ENCODE results near the gene TXNDC2.
"Not testable (repeated sequence)": the region's sequence is repeated elsewhere in the genome, so short reads cannot be mapped to it uniquely, and the experiment has no call there.

The TXNDC2 gene

DNA sequence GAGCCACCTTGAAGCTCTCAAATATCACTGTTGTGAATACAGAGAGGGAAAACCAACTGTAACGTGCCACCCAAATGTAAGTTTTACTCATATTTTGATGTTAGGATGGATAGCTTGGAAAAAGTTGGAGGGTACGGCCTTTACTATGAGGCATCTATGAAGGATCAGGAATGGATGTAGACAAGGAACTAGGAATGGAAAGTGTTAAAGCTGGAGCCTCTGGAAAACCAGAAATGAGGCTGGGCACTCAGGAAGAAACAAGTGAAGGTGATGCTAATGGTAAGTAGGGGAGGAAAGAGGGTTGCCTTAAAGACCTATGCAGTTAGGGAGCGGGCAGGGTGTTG is 204 bp downstream of the TXNDC2 start:
- no peak for DNase-seq

DNA sequence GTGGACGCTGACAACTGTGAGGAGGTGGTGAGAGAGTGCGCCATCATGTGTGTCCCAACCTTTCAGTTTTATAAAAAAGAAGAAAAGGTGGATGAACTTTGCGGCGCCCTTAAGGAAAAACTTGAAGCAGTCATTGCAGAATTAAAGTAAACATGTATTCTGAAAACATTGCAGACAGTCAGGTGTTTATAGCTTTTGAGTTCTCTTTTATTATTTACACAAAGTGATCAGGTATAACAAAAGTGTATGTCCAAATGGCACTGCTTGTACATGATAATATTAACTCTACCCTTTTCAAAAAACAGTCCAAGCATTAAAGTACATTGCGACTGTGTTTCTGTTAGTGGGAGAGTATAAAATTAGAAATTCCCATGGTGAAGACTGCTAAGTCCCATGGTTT is 2.2 kb downstream of the TXNDC2 start:
- no peak for DNase-seq

DNA sequence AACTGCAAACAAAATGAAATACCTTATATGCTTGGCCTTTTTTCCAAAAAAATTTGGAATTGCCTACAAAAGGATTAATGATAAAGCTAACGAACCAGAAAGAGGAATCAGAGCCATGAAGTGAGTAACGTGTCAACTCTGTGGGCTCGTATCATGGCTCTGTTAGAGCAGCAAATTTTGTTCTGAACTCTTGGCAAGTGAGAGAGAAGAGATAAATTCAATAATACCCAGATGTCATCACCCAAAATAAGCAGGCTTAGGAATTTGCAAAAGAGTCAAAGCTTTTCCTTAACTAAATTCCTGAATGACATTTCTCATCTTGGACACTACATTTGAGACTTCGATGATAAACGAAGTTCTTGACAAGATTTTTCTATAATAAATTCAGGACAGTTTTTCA is 4.4 kb downstream of the TXNDC2 start:
- DNase-seq, result no peak

DNA sequence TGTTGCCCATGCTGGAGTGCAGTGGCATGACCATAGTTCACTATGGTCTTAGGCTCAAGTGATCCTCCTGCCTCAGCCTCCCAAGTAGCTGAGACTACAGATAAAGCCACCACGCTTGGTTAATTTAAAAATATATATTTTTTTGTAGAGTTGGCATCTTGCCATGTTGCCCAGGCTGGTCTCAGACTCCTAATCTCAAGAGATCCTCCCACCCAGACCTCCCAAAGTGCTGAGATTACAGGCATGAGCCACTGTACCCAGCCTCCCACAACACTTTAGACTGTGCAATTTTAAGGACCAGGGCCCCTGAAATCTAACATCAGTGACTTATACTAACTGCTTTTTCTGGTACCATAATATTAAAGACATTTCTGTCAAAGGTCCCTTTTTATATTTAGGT is 5.2 kb downstream of the TXNDC2 start:
- peak; percentile 62 for DNase-seq

DNA sequence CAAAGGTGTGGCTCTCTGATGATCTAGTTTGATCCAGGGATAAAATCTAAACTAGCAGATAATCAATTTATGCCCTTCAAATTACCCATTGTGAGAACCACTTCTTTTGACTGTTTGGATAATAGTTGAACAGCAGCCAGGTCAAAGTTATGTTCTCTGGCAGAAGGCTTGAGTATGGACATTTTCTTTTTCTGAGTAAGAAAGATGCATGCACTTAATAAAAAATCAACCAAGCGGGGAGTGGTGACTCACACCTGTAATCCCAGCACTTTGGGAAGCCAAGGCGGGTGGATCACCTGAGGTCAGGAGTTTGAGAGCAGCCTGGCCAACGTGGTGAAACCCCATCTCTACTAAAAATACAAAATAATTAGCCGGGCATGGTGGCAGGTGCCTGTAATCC is 5.7 kb downstream of the TXNDC2 start:
- not testable (repeated sequence) for DNase-seq

DNA sequence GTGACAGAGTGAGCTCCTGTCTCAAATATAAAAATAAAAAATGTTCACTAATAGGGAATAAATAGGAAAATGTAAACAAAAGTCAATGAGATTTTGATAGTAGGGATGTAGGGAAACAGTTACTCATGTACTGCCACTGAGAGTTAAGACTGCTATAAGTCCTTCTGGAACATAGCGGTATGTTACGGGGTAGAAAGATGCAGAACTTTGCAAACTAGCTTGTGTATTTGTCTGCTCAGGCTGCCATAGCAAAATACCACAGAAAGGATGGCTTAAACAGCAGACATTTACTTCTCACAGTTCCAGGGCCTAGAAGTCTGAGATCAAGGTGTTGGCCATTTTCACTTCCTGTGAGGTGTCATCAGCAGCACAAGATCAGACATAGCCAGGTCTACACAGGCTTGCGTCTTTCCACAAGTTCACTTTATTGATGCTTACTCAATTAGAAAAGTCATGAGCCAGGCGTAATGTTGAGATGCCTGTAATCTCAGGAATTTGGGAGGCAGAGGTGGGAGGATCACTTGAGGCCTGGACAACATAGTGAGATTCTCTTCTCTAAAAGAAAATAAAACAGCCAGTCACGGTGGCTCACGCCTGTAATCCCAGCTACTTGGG is 8.8 kb downstream of the TXNDC2 start:
- DNase-seq, result no peak

DNA sequence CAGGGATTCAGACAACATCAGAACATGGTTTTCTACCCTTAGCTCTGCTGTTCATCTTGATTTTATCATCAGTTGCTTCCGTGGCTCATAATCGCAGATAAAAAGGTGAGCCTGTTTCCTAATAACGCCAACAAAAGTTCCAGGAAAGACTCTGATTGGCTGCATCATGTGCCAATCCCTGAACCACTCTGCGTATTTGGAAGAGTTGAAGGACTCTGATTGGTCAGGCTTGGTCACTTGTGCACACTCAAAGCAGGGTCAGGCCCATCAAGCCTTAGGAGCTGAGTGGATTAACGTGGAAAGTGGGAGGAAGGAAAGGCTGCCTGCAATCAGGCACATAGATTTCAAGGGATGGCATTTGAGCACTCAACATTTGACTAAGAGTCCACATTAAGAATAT is 11.4 kb downstream of the TXNDC2 start:
- no peak for DNase-seq

DNA sequence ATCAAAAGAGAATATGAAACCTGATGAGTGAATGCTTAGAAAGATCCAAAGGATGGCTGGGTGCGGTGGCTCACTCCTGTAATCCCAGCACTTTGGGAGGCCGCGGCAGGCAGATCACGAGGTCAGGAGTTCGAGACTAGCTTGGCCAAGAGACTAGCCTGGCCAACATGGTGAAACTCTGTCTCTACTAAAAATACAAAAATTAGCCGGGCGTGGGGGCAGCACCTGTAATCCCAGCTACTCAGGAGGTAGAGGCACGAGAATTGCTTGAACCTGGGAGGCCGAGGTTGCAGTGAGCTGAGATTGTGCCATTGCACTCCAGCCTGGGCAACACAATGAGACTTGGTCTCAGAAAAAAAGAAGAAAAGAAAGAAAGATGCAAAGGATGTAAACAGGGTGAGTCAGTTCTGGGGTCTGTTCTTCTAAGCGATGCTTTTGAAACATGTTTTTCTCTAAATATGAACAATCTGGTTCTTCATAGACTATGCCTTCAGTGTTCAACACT is 12.1 kb downstream of the TXNDC2 start:
- DNase-seq, result not testable (repeated sequence)

DNA sequence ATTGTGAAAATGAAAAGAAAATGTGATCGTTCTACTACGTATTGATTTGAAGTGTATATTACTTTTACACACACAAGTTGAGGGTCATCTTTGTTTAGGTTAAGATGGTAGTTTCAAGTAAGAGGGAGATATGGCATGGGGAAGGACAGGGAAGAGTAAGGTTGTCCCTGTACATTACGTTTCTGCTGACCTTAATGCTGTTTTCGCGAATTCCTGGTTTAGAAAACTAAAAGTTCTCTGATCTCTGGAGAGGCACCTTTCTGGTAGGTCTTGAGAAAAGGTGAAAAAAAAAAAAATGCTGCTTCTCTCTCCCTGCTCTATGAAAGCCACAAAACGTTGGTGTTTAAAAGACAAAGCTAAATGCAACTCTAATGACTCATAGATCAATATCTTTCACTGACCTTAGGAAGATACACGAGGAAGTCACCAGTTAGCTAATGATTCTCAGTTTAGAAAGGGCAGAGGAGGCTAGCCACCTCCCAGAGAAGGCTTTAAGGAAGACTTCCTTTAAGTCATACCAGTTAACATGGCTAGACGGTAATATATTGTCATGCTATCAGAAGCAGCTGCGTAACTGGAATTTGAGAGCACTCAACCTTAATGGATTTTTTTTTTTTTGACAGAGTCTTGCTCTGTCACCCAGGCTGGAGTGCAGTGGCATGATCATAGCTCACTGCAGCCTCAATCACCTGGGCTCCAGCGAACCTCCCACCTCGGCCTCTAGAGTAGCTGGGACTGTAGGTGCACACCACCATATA is 13.2 kb downstream of the TXNDC2 start:
- peak; percentile 97 for DNase-seq

DNA sequence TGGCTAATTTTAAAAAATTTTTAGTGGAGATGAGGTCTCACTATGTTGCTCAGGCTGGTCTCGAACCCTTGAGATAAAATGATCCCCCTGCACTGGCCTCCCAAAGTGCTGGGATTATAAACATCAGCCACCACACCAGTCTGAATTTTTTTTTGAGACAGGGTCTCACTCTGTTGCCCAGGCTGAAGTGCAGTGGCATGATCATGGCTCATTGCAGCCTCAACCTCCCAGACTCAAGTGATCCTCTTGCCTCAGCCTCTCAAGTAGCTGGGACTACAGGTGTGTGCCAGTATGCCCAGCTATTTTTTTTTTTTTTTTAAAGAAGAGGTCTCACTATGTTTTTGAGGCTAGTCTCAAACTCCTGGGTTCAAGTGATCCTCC is 13.8 kb downstream of the TXNDC2 start:
- not testable (repeated sequence) for DNase-seq

DNA sequence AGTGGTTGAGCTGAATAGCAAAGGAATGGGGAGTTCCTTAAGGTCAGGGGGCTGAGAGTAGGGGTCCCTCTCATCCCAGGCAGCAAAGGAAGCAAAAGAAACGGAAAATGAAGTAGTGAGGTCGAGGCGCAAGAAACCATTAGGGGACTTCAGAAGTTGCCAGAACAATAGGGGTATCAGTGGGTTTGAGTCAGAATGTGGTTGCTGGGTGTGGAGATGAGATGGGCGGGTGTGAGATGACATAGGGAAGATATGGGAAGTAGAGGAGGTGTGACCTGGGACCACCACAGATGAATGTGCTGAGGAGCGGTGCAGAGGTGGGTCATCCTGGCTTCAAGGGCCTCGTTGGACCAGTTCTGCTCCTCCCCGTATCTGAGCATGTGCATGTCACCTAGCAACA is 14.9 kb downstream of the TXNDC2 start:
- DNase-seq, result no peak

DNA sequence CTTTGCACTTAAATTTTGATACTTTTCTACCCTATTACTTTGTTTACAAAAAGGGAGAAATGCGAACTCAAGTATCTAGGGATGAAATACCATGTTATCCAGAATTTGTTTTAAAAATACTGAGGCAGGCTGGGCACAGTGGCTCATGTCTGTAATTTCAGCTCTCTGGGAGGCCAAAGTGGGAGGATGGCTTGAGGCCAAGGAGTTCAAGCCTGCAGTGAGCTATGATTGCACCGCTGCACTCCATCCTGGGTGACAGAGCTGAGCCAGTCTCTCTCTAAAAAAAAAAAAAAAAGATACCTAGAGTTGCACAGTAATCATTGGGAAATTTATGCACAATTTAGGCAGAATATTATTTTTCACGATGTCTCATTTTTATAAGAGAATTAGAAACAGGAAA is 15.6 kb downstream of the TXNDC2 start:
- no peak for DNase-seq

DNA sequence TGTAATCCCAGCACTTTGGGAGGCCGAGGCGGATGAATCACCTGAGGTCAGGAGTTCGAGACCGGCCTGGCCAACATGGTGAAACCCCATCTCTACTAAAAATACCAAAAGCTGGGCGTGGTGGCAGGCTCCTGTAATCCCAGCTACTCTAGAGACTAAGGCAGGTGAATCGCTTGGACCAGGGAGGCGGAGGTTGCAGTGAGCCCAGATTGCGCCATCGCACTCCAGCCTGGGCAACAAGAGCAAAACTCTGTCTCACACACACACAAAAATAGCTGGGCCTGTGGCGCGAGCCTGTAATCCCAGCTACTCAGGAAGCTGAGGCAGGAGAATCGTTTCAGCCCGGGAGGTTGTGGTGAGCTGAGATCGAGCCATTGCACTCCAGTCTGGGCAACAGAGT is 16.5 kb downstream of the TXNDC2 start:
- not testable (repeated sequence) for DNase-seq

DNA sequence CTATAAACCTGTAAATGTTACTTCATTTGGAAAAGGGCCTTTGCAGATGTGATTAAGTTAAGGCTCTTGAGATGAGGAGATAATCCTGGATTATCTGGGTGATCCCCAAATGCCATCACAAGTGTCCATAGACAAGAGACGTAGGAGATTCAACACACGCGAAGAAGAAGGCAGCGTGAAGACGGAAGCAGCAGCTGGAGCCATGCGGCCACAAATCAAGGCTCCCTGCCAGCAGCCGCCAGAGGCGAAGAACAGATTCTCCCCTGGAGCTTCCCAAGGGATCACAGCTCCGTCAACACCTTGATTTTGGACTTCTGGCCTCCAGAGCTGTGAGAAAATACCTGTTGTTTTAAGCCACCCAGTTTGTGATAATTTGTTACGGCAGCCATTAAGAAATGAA is 17.1 kb downstream of the TXNDC2 start:
- no peak for DNase-seq

DNA sequence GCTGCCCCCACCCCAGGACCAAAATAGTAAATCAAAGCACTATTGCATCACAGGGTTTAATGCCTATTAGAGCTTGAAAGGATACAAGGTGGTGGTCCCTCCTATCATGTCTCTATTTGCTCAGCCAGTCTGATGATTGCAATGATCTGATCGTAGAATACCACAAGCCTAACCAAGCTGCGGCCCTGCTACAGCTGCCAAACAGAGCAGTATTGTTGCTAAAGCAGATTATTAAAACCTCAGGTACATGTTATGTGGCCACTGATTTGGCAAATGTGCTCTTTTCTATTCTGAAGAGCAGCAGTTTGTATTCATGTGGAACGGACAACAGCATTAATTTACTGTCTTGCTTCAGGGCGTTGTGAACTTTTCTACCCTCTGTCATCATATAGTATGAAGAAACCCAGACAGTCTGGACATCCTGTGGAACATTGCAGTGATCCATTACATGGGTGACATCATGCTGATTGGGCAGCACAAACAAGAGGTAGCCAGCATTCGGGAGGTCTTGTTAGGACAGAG is 19.7 kb downstream of the TXNDC2 start:
- DNase-seq, result no peak

DNA sequence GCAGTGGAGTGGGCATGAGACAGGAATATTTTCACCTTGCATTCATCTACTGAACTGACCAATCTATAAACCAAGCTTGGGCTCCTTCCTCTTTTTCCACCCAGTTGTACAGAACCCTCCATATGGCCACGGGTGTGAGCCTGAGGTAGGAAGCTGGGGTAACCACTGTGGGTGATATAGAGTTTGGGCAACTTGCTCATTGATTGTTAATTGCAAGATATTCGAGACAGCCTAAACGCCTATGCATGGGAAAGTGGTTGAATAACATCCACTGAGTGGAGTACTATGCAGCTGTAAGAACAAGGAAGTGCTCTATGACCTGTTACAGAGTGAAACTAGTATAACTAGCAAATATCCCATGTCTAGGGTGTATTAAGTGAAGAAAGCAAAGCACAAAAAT is 20.7 kb downstream of the TXNDC2 start:
- peak; percentile 77 for DNase-seq

DNA sequence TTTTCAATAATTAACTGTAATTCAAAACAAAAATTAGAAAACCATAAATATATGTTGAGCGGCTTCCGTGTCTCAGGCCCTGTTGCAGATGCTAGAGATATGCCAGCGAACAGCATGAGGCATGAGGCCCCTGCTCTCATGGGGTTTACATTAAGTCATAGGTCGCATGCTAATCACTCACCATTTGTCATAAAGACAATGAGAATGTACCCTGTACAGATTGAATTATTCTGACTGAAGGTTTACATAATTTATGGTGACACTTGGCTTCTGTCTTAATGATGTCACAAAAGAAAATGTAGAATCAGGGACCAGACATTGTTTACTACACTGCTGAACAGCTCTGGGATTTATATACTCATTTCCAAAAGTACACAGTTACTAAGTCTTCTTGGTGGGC is 22.1 kb downstream of the TXNDC2 start:
- DNase-seq, result no peak

DNA sequence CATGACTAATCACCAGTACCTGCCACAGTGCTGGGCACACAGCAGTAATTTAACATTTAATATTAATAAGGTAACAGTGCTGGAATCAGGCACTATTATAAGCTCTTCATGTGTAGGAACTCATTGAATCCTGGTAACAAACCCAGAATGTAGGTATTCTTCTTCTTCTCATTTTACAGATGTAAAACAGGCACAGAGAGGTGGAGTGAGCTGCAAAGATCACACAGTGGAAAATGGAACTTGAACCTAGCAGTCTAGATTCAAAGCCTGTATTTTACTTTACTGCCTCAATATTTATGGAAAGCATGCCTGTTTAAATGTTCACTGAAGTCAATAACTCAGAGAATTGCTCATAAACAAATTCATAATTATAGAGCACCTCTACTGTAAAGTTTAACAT is 24.3 kb downstream of the TXNDC2 start:
- no peak for DNase-seq

DNA sequence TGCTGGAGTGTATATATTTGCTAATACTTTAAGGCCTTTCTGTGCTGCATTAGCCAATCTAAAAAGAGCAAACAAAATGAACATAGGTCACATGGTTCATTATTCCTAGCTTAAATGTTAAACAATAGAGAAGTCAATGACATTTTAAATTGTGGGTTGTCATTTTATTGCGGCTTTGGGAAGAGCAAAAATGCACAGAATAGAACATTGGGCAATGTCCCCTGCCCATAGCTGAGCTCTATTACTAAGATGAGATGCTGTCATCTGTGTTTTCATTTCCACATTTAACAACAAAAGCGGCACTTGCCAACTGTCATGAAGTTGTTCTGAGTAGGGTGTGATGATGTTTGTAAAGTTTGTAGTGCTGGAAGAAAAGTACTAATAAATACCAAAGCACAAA is 24.9 kb downstream of the TXNDC2 start:
- no peak for DNase-seq

DNA sequence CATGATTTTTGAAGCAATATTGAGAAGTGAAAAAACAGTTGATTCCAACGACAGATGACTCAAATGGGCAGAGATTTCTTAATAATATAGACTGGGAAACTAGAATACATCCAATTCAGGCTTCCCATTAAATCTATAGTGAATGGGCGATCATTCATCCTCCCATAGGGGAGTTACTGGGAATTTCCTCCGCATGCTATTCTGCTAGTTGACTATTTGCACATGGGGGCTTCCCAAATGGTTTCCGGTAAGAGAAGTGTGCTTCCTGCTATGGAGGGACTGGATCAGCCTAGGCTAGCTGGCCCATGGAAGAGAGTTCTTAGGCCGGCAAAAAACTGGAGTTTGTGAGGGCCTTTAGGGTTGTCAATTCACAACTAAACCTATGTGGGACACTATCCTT is 25.5 kb downstream of the TXNDC2 start:
- no peak for DNase-seq

DNA sequence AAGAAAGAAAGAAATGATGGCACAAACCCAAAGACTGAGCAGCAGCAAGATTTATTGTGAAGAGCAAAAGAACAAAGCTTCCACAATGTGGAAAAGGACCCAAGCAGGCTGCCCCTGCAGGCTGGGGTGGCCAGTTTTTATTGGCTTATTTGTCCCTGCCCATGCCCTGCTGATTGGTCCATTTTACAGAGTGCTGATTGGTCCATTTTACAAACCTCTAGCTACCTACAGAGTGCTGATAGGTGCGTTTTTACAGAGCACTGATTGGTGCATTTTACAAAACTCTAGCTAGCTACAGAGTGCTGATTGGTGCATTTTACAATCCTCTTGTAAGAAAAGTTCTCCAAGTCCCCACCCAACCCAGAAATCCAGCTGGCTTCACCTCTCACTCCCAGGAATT is 26.5 kb downstream of the TXNDC2 start:
- DNase-seq, result not testable (repeated sequence)

DNA sequence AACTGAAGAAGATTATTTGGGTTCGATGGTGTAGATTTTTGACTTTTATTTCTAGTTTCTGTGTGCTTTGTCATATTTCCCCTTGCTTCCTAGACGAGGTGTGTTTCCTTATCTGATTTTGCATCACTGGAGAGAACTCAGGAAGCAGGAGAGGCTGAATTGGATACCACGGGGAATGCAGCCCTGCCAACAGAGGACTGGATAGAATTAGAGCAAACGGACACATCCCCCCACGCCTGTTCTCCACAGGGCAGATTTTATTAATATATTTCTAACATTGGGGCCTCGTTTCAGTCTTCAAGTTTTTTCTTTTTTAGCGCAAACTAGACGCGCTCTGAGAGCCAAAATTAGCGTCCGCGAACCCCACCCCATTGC is 27.4 kb downstream of the TXNDC2 start:
- no peak for DNase-seq

DNA sequence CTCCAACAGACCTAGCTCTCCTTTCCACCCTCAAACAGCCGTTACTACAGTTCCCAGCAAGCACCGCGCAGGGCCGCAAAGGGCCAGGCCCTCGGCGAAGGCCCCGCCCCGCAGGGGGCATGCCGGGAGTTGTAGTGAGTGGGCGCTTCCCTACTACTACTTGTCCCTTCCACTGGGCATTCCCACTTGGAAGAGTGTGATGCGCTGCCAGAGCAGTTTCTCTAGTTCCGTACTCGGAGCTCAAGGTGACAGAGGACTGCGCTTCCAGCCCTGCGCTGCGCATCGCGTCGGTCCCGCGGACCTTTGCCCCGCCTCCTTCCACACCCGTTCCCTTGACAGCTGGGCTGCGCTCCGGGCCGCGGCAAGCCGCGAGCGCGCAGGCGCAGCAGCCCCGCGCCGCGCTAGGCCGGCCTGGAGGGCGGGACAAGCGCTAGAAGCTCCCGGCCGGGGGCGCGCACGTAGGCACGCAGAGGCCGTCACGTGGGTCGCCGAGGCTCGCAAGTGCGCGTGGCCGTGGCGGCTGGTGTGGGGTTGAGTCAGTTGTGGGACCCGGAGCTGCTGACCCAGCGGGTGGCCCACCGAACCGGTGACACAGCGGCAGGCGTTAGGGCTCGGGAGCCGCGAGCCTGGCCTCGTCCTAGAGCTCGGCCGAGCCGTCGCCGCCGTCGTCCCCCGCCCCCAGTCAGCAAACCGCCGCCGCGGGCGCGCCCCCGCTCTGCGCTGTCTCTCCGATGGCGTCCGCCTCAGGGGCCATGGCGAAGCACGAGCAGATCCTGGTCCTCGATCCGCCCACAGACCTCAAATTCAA is 28.0 kb downstream of the TXNDC2 start, which contains the start of gene VAPA:
VAPA (plus strand) TSS at position 491 of the 808 bp plus-strand sequence; CDS start at position 732, 241 bp downstream.
- DNase-seq, result peak; percentile 99

DNA sequence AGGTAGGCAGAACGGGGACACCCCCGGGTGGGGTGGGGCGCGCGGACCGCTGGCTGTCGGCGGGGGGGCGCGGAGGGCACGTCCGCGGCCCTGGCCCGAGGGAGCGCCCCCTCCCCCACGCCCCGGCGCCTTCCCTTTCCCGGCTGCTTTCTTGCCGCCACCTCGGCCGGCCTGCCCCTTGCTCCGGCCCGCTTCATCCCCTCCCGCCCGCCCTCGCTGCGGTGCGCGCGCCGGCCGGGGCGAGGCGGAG is 28.5 kb downstream of the TXNDC2 start:
- DNase-seq, result no peak

Data from OCI-M1 (cell line).